Renal cortical epithelial cell (primary cell): ENCODE measurements around the gene MAP3K15. TPM values are rescaled to one million over a fixed set of nuclear protein-coding genes. Genes with fewer than 3 reads are reported as not detected.
A peak's percentile ranks its signal among the peaks of the same experiment; 100 is the strongest.

Experiments
- DNase-seq: peaks from one replicate; pipeline ENCODE4 v3.0.0-alpha.2; 2011; ENCODE audit warnings: low read depth
- total RNA-seq: library from RNA; depleted of rRNA; stranded (reverse); fragments of >200 nt; gene quantifications from 2 replicates; pipeline ENCODE4 v1.2.3, GENCODE V29; 2014

The MAP3K15 gene
- 1.3 and 1.7 TPM in 2 replicates for total RNA-seq

DNA sequence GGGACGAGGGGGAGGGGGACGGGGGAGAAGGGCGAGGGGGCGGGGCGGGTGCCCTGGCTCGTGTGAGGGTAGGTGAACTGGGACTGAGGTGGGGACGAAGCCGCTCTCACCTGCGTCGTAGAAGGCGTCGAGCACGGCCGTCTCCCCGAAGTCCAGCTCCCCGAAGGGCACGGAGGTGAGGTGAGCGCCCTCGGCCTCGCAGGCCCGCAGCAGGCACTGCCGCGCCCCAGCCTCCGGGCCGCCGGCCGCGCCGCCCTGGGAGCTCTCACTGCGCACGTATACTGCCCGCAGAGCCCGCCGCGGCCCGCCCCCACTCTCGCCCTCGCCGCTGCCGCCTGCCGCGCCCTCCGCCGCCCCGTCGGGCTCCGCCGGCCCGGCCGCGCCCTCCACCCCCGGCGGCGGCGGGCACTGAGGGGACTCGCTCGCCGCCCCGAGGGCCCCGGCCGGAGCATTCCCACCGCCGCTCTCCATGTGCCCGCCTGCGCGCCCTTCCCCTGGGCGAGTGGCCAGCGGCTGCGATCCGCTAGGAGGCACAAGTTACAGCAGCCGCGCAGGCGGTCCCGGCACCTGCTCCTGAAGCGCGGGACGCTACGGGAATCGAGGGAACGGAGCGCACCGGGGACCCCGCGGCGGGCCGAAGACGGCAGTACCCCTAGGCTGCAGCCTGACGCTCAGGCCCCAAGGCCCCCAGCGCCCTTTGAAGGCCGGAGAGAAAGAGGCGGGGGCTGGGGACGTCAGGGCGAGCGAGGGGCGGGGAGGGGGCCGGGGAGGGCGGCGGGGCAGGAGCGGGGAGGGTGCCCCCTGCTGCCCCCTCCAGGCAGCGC is at the start of gene MAP3K15:
TSS of gene MAP3K15 (minus strand) at position 718 of the 824 bp plus-strand sequence. CDS start at position 471, 247 bp downstream.
- no peak for DNase-seq

DNA sequence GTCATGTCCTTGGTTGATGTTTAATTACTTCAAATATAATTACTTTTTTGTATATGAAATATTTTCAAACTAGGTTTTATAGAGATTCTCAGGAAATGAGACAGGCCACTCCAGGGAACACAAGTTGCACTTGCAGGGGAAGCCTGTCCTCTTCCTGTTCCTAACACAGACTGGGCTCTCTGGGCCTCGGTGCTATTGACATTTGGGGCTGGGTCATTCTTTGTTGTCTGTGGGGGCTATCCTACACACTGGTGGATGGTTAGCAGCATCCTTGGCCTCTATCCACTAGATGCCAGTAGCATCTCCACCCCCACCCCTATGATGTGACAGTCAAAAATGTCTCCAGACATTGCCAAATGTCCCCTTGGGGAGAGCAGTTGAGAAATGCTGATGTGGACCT is 49.3 kb upstream of the MAP3K15 start:
- DNase-seq, result no peak

GRCh38 chrX:19563746-19564145 is 48.4 kb upstream of the MAP3K15 start:
- no peak for DNase-seq

DNA sequence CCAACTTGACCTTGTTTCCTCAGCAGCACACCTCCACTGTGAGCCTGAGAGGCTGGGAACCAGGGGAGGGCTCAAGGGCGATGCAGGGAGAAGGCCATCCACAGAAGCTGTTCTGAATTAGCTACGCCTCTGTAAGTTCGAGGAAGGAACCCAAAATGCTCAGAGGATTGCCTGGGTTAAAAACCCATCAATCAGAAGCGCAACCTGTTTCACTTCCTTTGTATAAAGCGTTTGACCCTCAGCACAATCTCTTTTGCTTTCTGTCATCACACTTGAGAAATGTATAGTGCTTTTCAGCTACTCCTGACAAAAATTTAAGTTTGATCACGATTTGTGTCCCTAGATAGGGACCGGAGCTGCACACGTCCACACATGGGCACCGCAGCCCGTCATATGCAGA is 48.0 kb upstream of the MAP3K15 start:
- DNase-seq, result no peak

DNA sequence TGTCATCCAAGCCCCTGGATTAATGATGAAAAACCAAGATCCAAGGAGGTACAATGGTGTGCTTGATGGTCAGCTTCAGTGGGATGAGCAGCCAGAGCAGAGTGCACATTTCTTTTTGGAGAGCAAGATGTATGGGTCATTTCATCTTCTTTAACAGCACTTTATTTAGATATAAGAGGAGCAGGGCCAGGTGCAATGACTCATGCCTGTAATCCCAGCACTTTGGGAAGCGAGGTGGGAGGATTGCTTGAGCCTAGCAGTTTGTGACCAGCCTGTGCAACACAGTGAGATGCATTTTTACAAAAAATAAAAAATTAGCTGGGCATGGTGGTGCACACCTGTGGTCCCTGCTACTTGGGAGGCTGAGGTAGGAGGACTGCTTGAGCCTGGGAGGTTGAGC is 45.3 kb upstream of the MAP3K15 start:
- no peak for DNase-seq

DNA sequence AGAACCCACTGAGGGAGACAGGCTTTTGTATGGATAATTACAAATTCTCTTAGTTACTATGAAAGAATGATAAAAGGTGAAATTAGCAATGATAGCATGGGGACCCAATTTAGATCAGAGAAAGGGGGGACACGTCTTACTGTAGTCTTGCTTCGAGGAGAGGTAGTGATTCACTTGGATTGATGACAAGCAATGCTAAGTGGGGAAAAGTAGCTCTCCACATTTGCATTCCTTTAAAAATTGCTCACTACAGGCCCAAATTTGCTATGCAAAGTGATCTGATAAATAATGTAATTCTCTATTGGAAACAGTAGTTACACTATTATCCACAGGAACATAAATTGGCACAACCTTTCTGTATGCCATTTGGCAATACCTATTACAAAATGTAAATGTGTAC is 42.5 kb upstream of the MAP3K15 start:
- no peak for DNase-seq

- DNase-seq, result no peak
Observed at GRCh38 chrX:19556202-19556601, 40.9 kb upstream of the MAP3K15 start.

GRCh38 chrX:19555683-19556082 is 40.4 kb upstream of the MAP3K15 start:
- no peak for DNase-seq

- DNase-seq, result no peak
Observed at GRCh38 chrX:19555236-19555635, 39.9 kb upstream of the MAP3K15 start.

- DNase-seq, result peak; percentile 29
Observed at GRCh38 chrX:19554786-19555185, 39.5 kb upstream of the MAP3K15 start.

DNA sequence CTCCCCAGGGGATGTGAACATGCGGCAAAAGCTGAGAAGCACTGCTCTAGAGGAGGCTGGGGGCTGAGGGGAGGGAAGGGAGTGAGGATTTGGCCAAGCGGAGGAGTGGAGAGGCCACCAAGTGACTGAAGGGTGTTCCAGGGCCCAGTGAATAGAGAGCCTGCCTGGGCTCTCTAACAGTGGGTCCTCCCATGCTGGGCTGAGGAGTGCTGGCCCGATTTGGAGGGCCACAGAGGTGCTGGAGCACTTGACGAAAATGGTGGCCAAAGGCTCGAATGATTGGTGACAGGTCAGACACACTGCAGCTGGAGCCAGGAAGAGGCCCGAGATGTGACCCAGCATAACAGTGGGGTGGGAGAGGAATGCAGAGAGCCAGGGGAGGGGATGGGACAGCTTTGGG is 37.5 kb upstream of the MAP3K15 start:
- DNase-seq, result no peak

DNA sequence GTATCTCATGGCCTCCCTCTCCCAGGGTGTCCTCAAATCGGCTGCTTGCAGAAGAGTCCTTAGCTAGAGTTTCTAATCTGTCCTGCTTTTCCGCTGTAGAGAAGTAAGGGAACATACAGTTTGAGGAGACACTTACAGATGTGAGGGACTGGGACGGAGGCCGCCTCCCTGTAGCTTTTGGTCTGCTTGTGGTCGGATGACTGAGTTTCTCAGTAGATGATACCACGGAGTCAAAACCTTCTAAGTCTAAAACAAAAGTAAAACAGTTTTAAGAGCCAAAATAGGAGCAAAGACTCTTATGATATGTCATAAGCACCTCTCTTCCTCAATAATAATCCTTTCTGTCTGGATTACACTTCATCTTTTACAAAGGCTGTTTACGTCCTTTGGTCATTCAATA is 34.5 kb upstream of the MAP3K15 start:
- no peak for DNase-seq

DNA sequence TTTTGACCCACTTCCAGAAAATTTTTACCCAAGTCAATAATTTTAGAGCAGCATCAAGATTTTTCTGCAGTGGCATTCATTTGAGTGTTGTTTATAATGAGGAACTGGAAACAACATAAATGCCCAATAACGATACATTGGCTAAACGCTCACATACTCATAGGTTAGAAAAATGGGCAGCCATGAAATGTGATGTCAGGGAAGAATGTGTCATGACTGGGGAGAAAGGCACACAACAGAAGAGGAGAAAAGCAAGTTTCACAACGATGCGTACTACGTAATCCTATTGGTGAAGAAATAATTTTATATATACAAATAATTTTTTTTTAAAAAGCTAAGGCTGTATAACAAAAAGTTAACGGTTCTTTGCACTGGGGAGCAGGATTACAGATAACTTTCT is 33.6 kb upstream of the MAP3K15 start:
- no peak for DNase-seq

DNA sequence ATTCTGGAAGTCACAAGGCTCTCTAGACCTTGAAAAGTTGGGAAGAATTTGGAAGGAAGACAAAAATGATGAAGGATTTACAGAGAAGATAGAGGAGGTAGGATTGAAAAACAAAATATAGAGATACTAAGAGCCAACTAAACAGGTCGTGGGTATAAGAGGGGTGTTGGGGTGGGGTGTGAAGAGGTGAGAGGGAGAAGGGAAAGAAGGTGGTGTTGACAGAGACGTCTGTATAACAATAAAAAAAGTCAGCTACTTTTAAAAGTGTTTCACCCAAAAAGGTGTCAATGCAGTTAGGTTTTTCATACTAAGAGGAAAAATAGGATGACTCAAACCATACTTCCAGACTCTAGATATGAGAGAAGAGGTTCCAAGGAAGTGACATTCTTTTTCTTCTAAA is 33.0 kb upstream of the MAP3K15 start:
- no peak for DNase-seq

- DNase-seq, result no peak
Observed at GRCh38 chrX:19545651-19546050, 30.3 kb upstream of the MAP3K15 start.

GRCh38 chrX:19544693-19545305 is 29.5 kb upstream of the MAP3K15 start:
- peak; percentile 51 for DNase-seq

DNA sequence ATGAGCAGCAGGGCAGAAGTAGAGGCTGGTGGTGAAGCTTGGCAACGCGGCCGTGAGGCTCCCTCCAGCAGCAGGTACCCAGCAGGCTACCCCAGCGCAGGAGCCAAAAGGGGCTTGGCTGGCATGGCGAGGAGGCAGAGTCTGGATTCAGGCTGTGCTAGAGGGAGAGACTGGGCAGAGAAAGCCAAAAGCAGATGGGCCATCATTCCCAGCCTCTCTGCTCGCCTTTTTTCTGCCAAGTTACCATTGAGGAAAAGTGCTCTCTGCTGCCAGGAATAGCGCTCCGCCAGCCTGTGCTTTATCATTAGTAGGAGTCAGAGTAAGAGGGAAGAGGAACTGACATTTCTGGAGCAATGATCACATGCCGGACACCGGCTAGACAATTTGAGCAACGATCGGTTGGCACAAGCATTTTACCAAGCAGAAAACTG is 28.7 kb upstream of the MAP3K15 start:
- DNase-seq, result no peak

- DNase-seq, result no peak
Observed at GRCh38 chrX:19543020-19543715, 27.9 kb upstream of the MAP3K15 start.

- DNase-seq, result no peak
Observed at GRCh38 chrX:19541931-19542330, 26.6 kb upstream of the MAP3K15 start.

DNA sequence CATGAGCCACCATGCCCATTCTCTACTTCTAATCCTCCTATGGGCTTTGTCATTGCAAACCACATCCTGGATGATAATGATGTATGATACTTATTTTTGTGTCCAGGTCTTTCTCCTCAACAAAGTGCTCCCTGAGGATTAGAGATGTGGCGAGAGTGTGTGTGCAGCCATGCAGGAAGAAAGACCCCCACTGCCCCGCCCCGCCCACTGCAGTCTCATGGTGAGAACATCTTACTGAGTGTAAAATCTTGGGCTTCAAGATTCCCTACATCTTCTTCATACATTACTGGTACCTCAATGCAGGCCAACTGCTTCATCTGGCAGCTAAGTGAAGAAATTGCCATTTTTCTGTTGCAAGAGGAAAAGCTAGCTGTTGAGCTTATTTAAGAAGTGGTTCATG is 25.9 kb upstream of the MAP3K15 start:
- no peak for DNase-seq

DNA sequence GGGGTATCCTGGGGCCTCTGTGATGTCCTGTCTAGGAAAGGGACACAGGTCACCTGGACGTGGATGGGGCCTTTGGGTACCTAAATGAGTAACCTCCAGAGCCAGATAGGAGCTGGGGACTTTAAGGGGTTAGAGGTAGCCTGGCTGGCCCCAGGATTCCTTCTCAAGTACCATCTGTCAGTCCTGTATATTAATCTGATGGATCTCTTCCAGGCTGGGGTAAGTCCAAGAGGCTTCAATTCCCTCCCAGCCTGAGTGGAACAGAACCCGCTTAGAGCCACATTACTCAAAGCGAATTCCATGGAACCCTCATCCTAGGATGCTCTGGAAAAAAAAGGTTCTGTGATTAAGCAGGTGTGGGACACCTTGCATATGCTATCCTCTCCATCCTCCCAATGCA is 24.8 kb upstream of the MAP3K15 start:
- no peak for DNase-seq

- no peak for DNase-seq
Observed at GRCh38 chrX:19539665-19540064, 24.4 kb upstream of the MAP3K15 start.

DNA sequence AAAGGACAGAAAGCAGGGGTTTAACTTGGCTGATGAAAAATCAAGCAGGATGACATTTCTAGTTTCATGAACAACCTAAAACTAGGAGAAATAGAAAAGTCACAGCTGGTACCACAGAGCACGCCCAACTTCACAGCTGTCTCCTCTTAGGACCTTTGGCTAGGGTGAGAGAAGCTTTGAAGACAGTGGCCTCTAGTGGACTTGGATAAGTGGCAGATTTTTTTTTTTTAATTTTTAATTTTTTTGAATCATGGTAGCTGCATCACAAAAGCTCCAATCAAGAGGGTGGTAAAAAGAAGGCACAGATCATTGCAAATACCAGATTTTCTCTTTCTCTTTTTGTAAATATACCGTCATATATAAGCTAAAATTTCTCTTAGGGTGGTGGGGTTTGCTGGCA is 20.2 kb upstream of the MAP3K15 start:
- peak; percentile 30 for DNase-seq
